Gastroesophageal sphincter (tissue), 3 donors: ENCODE results near the gene PCNA.

Source experiments
- EP300 ChIP-seq: sonication (generic); formaldehyde crosslinking; IDR thresholded peaks from one replicate; pipeline ENCODE4 v1.6.1; 2017; ENCODE audit warnings: antibody characterized with exemption, mild to moderate bottlenecking
- POLR2A ChIP-seq, 2 donors: fragments of 450-650 bp; IDR thresholded peaks; one replicate each; pipeline ENCODE4 v1.6.1; 2017; ENCODE audit warnings: antibody characterized with exemption in 2 of 2, mild to moderate bottlenecking in 2 of 2, moderate library complexity in 1 of 2
- TF ChIP-seq, protein P1 (sequence below), 4 experiments: fragments of 200-600 bp in 2 of 4; fragments of 450-650 bp in 2 of 4; sonication (generic) in 1 of 4; IDR thresholded peaks; one replicate each; pipeline ENCODE4 v1.5.1; 2017 to 2019; ENCODE audit warnings: antibody characterized with exemption in 4 of 4, mild to moderate bottlenecking in 2 of 4, moderate library complexity in 2 of 4

- TF ChIP-seq, protein P1, sequence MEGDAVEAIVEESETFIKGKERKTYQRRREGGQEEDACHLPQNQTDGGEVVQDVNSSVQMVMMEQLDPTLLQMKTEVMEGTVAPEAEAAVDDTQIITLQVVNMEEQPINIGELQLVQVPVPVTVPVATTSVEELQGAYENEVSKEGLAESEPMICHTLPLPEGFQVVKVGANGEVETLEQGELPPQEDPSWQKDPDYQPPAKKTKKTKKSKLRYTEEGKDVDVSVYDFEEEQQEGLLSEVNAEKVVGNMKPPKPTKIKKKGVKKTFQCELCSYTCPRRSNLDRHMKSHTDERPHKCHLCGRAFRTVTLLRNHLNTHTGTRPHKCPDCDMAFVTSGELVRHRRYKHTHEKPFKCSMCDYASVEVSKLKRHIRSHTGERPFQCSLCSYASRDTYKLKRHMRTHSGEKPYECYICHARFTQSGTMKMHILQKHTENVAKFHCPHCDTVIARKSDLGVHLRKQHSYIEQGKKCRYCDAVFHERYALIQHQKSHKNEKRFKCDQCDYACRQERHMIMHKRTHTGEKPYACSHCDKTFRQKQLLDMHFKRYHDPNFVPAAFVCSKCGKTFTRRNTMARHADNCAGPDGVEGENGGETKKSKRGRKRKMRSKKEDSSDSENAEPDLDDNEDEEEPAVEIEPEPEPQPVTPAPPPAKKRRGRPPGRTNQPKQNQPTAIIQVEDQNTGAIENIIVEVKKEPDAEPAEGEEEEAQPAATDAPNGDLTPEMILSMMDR (IDR thresholded peaks at IDR 0.05), result no peak
- TF ChIP-seq EP300, result no peak
- no peak for TF ChIP-seq POLR2A (IDR thresholded peaks at IDR 0.05)
Observed at GRCh38 chr20:5159928-5160327, 40.2 kb upstream of the PCNA start.
